HepG2 (cell line): ENCODE measurements around the gene IL11RA. TPM values are rescaled to one million over a fixed set of nuclear protein-coding genes. Genes with fewer than 3 reads are reported as not detected.

Source experiments
- CCDC6 ChIP-seq: sonication (generic); formaldehyde crosslinking; IDR thresholded peaks from 2 replicates; pipeline ENCODE4 v1.8.1; 2022; ENCODE audit warnings: mild to moderate bottlenecking, missing genetic modification reagents, moderate library complexity
- ERF ChIP-seq: IDR thresholded peaks from 2 replicates; pipeline ENCODE4 v1.6.1; 2018; ENCODE audit warnings: missing biosample characterization, missing genetic modification reagents
- JUN ChIP-seq: sonication (generic); formaldehyde crosslinking; IDR thresholded peaks from 2 replicates; pipeline ENCODE4 v1.4.0; 2020; ENCODE audit warnings: mild to moderate bottlenecking, missing genetic modification reagents
- NFE2 ChIP-seq: sonication (generic); formaldehyde crosslinking; IDR thresholded peaks from 2 replicates; pipeline ENCODE4 v1.4.0; 2020; ENCODE audit warnings: missing genetic modification reagents
- NR2F1 ChIP-seq, 2 experiments: fragments of 450-650 bp in 1 of 2; formaldehyde crosslinking in 1 of 2; IDR thresholded peaks; 2 replicates each; pipeline versions ENCODE4 v1.5.0 to v1.6.1; 2016 to 2020; ENCODE audit warnings: mild to moderate bottlenecking in 1 of 2, missing compliant biosample characterization in 1 of 2, missing genetic modification reagents in 1 of 2, moderate library complexity in 1 of 2
- RARA ChIP-seq: IDR thresholded peaks from 2 replicates; pipeline ENCODE4 v1.6.1; 2016; ENCODE audit warnings: missing genetic modification reagents, missing compliant biosample characterization
- SALL1 ChIP-seq: sonication (generic); formaldehyde crosslinking; IDR thresholded peaks from 2 replicates; pipeline ENCODE4 v1.8.0; 2022; ENCODE audit warnings: mild to moderate bottlenecking, missing genetic modification reagents
- SOX13 ChIP-seq, 3 experiments: fragments of 450-650 bp in 1 of 3; sonication (generic) in 1 of 3; formaldehyde crosslinking in 1 of 3; IDR thresholded peaks in 2 of 3; conservative IDR thresholded peaks in 1 of 3; 2 replicates each; pipeline versions ENCODE4 v1.5.0 to v1.6.1; 2016 to 2020; ENCODE audit warnings: antibody characterized with exemption in 1 of 3, mild to moderate bottlenecking in 1 of 3, missing compliant biosample characterization in 1 of 3, missing genetic modification reagents in 1 of 3, moderate library complexity in 1 of 3
- SOX6 ChIP-seq, 2 experiments: fragments of 450-650 bp in 1 of 2; sonication (generic) in 1 of 2; formaldehyde crosslinking in 1 of 2; IDR thresholded peaks; 2 replicates each; pipeline versions ENCODE4 v1.4.0 to v1.6.1; 2017 to 2020; ENCODE audit warnings: antibody characterized with exemption in 1 of 2, mild to moderate bottlenecking in 1 of 2, missing genetic modification reagents in 1 of 2
- TEAD3 ChIP-seq: optimal IDR thresholded peaks from 2 replicates; pipeline ENCODE3; 2016; ENCODE audit warnings: borderline replicate concordance
- ZBTB7A ChIP-seq: sonication (generic); formaldehyde crosslinking; IDR thresholded peaks from 2 replicates; pipeline ENCODE4 v1.8.0; 2022; ENCODE audit warnings: mild to moderate bottlenecking, missing genetic modification reagents
- ZNF768 ChIP-seq: sonication (generic); formaldehyde crosslinking; IDR thresholded peaks from 2 replicates; pipeline ENCODE4 v1.4.0; 2020; ENCODE audit warnings: missing genetic modification reagents
- polyA plus RNA-seq, 8 experiments: library from polyadenylated mRNA; depleted of rRNA in 3 of 8; stranded (reverse) in 7 of 8; unstranded in 1 of 8; fragments of >200 nt; fragmentation: Illumina TruSeq in 4 of 8; extraction: Trizol in 4 of 8; gene quantifications; 2 replicates each; pipeline versions ENCODE4 v1.2.1 to v1.2.3, GENCODE V29; 2011 to 2016; ENCODE audit warnings: low read depth in 4 of 8, missing spikeins in 1 of 8, mixed read lengths in 1 of 8; ENCODE audit not compliant: insufficient read depth in 1 of 8
- total RNA-seq, 5 experiments: library from RNA; depleted of rRNA; stranded (reverse); fragments of >200 nt; fragmentation: Illumina TruSeq; extraction: Trizol; gene quantifications; 2 replicates each; pipeline ENCODE4 v1.2.3, GENCODE V29; 2016; ENCODE audit warnings: low read depth in 1 of 5
- TF ChIP-seq, protein P1 (sequence below): sonication (generic); formaldehyde crosslinking; IDR thresholded peaks from 2 replicates; pipeline ENCODE4 v1.4.0; 2020; ENCODE audit warnings: missing genetic modification reagents, borderline replicate concordance
- TF ChIP-seq, protein P2 (sequence below): sonication (generic); formaldehyde crosslinking; IDR thresholded peaks from 2 replicates; pipeline ENCODE4 v1.4.0; 2020; ENCODE audit warnings: mild to moderate bottlenecking, missing genetic modification reagents, borderline replicate concordance
- TF ChIP-seq, protein P3 (sequence below): IDR thresholded peaks from 2 replicates; pipeline ENCODE4 v1.6.1; 2016; ENCODE audit warnings: mild to moderate bottlenecking
- TF ChIP-seq, protein P4 (sequence below), 2 experiments: sonication (generic) in 1 of 2; formaldehyde crosslinking in 1 of 2; IDR thresholded peaks; 2 replicates each; pipeline versions ENCODE4 v1.4.0 to v1.6.1; 2018 to 2020; ENCODE audit warnings: missing genetic modification reagents in 2 of 2, borderline replicate concordance in 1 of 2, low read depth in 1 of 2, mild to moderate bottlenecking in 1 of 2, missing biosample characterization in 1 of 2
- TF ChIP-seq, protein P5 (sequence below): sonication (generic); IDR thresholded peaks from 2 replicates; pipeline ENCODE4 v1.6.1; 2016; ENCODE audit warnings: low read depth, borderline replicate concordance

IL11RA gene
- total and polyA plus RNA-seq, 2 of the 13 experiments (the other 11 are each of a cell fraction or from before 2014, with no cell fraction given): 2.0 to 4.2 TPM

DNA sequence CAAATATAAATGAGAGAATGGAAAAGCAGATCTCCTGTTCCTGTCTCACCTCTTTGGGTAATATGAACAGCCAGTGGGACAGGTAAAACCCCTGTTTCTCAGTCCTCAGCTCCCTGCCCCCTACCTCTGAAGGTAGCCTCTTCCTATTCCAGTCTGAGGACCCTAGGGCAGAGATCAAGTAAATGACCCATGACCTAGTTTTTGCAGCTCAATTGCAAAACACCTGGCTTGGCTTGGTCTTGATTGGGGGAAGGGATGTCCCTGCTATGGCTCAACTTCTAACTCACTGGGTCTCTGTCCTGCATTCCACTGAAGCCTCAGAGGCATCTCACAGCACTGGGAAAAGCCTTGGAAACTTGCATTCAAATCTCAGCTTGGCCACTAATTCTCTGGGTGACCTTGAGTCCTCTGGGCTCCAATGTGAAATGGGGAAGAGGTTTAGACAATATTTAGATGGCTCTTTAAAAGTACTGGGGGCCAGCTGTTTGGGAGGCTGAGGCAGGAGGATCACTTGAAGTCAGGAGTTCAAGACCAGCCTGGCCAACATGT, 7.1 kb upstream of the IL11RA start (continued):
- TF ChIP-seq, protein P1, sequence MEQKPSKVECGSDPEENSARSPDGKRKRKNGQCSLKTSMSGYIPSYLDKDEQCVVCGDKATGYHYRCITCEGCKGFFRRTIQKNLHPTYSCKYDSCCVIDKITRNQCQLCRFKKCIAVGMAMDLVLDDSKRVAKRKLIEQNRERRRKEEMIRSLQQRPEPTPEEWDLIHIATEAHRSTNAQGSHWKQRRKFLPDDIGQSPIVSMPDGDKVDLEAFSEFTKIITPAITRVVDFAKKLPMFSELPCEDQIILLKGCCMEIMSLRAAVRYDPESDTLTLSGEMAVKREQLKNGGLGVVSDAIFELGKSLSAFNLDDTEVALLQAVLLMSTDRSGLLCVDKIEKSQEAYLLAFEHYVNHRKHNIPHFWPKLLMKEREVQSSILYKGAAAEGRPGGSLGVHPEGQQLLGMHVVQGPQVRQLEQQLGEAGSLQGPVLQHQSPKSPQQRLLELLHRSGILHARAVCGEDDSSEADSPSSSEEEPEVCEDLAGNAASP (CRISPR knock-in tag): peak; percentile 55; the same call in 1 of the 2 replicates
- TF ChIP-seq ZNF768 (no peak), ZBTB7A (peak; percentile 48; the same call in 1 of the 2 replicates), NFE2 (CRISPR knock-in tag) (no peak), SOX13 (IDR thresholded peaks at IDR 0.05) (no peak), SOX13 (CRISPR knock-in tag; conservative IDR thresholded peaks at IDR 0.05 in 1 of 2, IDR thresholded peaks at IDR 0.05 in 1 of 2) (peak in 1 of 2 experiments; percentile 57; a peak in 1 of 4 replicates), JUN (CRISPR knock-in tag) (0 out of 2 replicates have a peak, but pooled peaks have one; percentile 35), CCDC6 (CRISPR knock-in tag) (peak; percentile 57; the same call in 1 of the 2 replicates), ERF (CRISPR knock-in tag) (peak; percentile 41; the same call in 1 of the 2 replicates), RARA (CRISPR knock-in tag) (peak; percentile 83), SOX6 (IDR thresholded peaks at IDR 0.05) (no peak), SOX6 (CRISPR knock-in tag; IDR thresholded peaks at IDR 0.05) (peak; percentile 59), SALL1 (peak; percentile 84), NR2F1 (CRISPR knock-in tag; IDR thresholded peaks at IDR 0.05) (peak; percentile 73 to 86), TEAD3 (peak; percentile 90)
- TF ChIP-seq, protein P2, sequence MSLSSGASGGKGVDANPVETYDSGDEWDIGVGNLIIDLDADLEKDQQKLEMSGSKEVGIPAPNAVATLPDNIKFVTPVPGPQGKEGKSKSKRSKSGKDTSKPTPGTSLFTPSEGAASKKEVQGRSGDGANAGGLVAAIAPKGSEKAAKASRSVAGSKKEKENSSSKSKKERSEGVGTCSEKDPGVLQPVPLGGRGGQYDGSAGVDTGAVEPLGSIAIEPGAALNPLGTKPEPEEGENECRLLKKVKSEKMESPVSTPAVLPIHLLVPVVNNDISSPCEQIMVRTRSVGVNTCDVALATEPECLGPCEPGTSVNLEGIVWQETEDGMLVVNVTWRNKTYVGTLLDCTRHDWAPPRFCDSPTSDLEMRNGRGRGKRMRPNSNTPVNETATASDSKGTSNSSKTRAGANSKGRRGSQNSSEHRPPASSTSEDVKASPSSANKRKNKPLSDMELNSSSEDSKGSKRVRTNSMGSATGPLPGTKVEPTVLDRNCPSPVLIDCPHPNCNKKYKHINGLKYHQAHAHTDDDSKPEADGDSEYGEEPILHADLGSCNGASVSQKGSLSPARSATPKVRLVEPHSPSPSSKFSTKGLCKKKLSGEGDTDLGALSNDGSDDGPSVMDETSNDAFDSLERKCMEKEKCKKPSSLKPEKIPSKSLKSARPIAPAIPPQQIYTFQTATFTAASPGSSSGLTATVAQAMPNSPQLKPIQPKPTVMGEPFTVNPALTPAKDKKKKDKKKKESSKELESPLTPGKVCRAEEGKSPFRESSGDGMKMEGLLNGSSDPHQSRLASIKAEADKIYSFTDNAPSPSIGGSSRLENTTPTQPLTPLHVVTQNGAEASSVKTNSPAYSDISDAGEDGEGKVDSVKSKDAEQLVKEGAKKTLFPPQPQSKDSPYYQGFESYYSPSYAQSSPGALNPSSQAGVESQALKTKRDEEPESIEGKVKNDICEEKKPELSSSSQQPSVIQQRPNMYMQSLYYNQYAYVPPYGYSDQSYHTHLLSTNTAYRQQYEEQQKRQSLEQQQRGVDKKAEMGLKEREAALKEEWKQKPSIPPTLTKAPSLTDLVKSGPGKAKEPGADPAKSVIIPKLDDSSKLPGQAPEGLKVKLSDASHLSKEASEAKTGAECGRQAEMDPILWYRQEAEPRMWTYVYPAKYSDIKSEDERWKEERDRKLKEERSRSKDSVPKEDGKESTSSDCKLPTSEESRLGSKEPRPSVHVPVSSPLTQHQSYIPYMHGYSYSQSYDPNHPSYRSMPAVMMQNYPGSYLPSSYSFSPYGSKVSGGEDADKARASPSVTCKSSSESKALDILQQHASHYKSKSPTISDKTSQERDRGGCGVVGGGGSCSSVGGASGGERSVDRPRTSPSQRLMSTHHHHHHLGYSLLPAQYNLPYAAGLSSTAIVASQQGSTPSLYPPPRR (CRISPR knock-in tag): peak; percentile 59; the same call in 1 of the 2 replicates
- TF ChIP-seq, protein P3, sequence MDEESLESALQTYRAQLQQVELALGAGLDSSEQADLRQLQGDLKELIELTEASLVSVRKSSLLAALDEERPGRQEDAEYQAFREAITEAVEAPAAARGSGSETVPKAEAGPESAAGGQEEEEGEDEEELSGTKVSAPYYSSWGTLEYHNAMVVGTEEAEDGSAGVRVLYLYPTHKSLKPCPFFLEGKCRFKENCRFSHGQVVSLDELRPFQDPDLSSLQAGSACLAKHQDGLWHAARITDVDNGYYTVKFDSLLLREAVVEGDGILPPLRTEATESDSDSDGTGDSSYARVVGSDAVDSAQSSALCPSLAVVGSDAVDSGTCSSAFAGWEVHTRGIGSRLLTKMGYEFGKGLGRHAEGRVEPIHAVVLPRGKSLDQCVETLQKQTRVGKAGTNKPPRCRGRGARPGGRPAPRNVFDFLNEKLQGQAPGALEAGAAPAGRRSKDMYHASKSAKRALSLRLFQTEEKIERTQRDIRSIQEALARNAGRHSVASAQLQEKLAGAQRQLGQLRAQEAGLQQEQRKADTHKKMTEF (CRISPR knock-in tag): 0 out of 2 replicates have a peak, but pooled peaks have one; percentile 37
- TF ChIP-seq, protein P4, sequence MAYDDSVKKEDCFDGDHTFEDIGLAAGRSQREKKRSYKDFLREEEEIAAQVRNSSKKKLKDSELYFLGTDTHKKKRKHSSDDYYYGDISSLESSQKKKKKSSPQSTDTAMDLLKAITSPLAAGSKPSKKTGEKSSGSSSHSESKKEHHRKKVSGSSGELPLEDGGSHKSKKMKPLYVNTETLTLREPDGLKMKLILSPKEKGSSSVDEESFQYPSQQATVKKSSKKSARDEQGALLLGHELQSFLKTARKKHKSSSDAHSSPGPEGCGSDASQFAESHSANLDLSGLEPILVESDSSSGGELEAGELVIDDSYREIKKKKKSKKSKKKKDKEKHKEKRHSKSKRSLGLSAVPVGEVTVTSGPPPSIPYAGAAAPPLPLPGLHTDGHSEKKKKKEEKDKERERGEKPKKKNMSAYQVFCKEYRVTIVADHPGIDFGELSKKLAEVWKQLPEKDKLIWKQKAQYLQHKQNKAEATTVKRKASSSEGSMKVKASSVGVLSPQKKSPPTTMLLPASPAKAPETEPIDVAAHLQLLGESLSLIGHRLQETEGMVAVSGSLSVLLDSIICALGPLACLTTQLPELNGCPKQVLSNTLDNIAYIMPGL (CRISPR knock-in tag; IDR thresholded peaks at IDR 0.05; ENCODE audit: borderline replicate concordance in 1 of 2, low read depth in 1 of 2): peak; percentile 47 to 63; a peak in 2 of 4 replicates
- TF ChIP-seq, protein P5, sequence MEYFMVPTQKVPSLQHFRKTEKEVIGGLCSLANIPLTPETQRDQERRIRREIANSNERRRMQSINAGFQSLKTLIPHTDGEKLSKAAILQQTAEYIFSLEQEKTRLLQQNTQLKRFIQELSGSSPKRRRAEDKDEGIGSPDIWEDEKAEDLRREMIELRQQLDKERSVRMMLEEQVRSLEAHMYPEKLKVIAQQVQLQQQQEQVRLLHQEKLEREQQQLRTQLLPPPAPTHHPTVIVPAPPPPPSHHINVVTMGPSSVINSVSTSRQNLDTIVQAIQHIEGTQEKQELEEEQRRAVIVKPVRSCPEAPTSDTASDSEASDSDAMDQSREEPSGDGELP: peak; percentile 32; the same call in 1 of the 2 replicates
